Activated CD4-positive, alpha-beta T cell treated with anti-CD3 and anti-CD28 coated beads, Interleukin-2, Interleukin-6, amounts not matched to agents 100 ng/mL and 50 ng/mL, durations not matched to agents 16 hours and 8 hours (primary cell): ENCODE results near the gene PEX12.
"Not testable (repeated sequence)": the region's sequence is repeated elsewhere in the genome, so short reads cannot be mapped to it uniquely, and the experiment has no call there.

Experiments
- DNase-seq: peaks from one replicate; pipeline ENCODE4 v3.0.0-alpha.2; 2020

The PEX12 gene

DNA sequence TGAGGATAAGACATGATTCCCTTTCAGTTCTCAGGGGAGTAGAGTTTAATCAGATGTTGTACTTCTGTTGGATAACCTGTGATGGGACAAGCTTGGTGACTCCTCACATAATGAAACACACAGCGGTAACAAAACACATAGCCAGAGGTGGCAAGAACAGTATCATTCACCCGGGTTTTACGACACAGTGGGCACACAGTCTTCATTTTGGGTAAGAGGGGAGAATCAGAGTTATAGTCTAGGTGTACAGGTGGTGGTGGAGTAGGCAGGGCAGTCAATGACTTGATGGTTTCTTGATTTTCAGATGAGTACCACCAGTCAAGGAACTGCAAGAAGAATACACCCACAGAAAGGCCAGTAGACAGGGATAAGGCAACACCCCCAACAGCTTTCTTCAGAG is 2.6 kb downstream of the PEX12 start:
- DNase-seq = no peak

DNA sequence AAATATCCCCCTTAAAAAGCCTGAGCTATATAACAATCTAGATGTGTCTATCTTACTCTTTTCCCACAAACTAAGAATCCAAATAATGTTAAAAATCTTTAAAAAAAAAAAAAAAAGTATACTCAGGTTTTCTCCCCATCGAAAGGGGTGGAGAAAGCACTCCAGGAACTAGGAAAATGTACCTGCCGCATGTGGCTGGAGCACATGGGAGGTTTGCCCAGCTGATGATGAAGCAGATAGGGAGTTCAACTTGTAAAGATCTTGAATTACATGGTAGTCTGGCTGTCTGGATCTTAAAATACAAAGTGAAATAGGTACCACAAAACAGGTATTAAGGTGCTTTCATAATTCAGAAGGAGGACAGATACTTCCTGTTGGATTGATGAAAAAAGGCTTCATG is 9.0 kb downstream of the PEX12 start:
- no peak for DNase-seq

DNA sequence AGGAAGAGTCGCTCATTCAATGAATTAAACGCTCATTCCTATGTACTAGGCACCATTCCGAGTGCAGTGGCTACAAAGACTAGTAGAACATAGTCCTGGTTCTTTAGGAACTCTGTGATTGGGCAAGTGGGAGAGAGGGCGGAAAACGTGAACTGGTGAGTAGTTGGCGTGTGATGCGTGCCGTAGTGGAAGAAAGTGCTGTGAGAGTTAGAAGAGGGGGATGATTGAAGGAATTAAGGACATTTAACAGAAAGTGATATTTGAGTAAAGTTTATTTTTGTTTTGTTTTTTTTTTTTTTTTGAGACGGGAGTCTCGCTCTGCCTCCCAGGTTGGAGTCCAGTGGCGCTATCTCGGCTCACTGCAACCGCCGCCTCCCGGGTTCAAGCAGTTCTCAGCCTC is 9.8 kb downstream of the PEX12 start:
- peak; percentile 58 for DNase-seq

DNA sequence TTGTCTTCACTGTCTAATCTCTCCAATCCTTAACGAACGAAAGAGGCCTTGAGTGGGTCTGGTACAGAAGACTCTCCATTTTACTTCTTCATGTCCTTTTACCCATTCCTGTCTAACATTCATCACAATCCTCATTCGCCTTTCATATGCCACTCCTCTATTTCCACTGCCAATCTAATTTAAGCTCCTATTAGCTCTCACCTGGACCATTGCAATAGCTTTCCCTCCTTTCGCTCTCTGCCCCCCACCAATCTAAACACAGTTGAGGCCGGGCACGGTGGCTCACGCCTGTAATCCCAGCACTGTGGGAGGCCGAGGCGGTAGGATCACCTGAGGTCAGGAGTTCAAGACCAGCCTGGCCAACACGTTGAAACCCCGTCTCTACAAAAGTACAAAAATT is 11.4 kb downstream of the PEX12 start:
- no peak for DNase-seq

DNA sequence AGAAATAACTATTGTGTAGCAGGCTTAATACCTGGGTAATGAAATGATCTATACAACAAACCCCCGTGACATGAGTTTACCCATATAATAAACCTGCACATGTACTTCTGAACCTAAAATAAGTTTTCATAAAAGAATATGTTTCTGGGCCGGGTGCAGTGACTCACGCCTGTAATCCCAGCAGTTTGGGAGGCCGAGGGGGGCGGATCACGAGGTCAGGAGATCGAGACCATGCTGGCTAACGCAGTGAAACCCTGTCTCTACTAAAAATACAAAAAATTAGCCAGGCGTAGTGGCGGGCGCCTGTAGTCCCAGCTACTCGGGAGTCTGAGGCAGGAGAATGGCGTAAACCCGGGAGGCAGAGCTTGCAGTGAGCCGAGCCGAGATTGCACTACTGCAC is 15.2 kb downstream of the PEX12 start:
- DNase-seq = not testable (repeated sequence)

DNA sequence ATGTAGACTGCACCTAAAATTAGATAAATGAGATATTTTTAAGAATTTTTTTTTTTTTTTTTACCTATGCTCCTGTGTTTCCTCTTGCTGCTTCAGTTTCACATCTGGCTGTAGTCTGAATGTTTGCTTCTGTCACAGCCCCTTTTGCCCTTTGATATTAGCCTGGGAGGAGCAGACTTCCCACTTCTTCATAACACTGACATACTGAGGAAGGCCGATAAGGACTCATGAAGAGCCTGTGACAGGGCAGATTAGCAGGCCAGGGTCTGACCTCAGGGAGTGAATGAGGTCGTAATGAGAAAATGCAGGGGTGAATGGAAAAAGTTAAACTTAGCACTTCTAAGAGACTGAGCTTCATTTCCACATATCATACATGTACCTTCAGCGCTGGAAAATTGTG is 17.7 kb downstream of the PEX12 start, which contains the start of gene SLFN14:
TSS of gene SLFN14 (minus strand) at position 117 of the 400 bp plus-strand sequence. CDS start 2,757 bp downstream, outside the sequence.
- DNase-seq = no peak

DNA sequence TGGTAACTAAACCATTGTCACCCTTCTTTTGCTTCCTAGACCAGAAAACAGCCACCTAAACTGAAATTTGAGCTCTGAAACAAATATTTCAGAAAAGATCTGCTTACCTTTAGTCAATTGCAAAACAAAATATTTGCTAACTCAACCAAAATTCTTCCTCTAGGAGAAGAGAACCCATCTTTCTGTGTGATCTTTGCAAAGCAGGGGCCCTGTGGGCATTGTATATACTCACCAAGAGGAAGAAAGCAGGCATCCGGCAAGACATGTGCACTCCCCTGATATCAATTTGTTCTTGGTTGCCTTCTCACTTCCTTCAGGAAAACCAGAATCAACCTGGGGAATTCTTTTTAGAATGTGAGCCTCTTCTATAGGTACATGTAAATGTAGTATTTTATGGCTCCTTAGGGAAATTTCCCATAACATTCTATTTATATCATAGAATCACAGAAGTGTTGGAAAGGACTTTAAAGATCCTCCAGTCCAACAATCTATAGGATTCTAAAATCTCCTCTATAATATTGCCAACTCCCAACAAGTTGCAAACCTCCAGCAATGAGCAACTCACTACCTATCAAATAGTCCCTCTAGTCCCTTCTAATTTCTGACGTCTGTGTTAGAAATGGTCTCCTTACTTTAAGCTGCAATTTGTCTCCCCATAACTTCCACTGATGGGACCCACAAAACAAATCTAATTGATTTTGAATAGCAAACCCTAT is 18.7 kb downstream of the PEX12 start:
- DNase-seq = no peak

DNA sequence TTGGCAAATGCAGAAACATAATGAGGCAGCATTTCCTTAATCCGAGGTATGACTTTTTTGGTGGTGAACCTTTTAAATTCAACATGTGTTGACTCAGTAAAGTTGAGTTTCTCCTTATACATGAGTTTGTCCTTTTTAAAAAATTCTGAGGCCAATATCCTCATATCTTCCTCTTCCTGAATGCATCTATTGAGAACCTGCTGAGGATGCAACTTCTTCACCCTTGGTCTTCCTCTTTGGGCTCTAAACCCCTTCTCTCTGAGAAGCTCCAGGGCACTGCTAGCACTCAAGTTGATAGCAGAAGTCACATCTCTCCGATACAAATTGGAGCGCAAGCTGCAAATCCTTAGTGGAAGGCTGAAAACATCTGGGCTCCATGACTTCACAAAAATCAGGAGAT is 21.0 kb downstream of the PEX12 start:
- no peak for DNase-seq

DNA sequence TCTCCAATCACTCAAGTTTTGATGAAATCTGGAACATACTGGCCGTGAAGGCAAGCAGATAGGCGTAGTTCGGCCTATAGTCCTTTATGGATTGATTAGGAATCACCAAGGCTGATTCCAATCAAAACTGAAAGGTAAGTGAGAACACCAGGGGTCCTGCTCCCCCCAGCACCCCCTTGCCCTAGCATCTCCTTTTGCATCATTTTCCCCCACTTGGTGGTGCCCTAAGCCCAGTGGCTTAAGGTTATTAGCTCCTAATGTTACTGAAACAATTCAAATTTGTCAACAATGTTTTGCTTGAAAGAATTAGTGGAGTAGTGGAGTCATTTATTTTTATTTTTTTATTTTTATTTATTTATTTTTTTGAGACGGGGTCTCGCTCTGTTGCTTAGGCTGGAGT is 22.7 kb downstream of the PEX12 start:
- DNase-seq = no peak

DNA sequence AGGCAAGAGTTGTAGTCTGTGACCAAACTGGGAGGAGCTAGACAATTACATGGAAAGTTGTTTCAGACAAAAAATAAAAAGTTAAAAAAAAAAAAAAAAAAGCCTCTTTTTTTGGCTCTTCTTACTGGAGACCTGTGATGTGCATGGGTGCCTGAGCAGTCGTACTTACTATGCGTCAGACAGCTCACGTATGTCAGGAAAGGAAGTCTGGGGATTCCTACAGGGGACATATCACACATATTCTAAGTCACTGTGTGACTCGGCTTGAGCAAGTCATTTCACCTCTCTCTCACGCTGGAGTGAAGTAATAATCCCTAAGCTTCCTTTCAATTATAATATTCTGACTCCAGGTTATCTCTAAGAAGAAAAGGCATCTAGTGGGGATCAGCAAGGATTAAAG is 23.7 kb downstream of the PEX12 start:
- peak; percentile 19 for DNase-seq

DNA sequence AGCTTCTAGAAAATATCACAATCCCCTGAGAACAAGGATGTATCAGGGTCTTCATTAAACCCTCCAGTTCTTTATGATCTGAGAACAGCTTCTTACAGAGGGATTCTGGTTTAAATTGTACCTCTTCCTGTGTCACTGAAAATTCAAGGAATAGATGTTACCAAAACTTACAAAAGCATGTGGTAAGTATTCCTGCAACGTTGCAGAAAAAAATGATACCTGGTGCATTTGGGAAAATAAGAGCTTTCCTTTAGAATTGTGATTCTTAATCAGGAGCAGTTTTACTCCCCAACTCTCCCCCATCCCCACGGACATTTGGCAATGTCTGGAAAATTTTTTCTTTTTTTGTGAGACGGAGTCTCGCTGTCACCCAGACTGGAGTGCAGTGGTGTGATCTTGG is 25.1 kb downstream of the PEX12 start:
- no peak for DNase-seq

DNA sequence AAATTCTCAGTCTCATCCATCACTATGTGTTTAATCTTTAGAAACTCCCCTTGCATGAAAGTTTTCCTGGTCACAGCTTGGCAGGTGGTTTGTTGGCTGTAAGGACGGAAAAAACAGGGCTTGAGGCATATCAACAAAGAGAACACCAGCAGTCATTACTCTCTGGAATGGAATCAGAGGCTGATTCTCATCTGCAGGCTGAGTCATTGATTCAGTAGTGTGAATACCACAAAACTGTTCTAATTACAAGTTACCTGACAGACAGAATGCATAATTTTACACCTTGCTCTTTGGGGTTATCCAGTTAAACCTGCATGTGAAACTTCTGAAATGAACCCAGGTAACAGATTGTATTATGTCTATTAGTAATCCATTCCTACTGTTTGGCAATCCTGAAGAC is 29.4 kb downstream of the PEX12 start:
- peak; percentile 12 for DNase-seq

DNA sequence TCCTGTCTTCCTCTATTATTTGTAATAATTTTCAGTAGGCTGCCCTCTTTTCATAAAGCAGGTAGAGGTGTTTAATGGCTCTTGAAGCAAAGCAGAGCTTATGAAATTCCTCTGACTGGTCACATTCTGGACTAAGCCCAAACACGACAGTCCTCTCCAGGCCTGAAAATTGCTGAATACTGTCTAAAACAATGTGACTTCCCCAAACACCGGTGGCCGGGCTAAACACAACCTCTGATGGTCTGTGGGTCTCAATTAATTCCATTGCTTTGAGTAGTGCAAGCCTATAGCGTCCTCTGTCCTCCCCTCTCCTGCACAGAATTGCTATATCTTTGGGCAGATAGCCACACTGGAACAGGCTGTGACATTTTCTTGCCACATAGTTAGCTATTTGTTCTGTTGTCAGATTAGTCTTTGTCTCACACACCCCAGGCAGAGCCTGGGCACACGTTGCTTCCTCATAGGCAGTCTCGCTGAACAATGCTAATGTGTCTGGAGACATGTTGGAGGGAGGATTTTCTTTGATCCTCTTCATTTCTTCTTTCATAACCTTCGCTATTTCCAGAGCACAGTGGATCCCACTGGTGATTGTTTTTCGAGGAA is 30.1 kb downstream of the PEX12 start:
- no peak for DNase-seq

DNA sequence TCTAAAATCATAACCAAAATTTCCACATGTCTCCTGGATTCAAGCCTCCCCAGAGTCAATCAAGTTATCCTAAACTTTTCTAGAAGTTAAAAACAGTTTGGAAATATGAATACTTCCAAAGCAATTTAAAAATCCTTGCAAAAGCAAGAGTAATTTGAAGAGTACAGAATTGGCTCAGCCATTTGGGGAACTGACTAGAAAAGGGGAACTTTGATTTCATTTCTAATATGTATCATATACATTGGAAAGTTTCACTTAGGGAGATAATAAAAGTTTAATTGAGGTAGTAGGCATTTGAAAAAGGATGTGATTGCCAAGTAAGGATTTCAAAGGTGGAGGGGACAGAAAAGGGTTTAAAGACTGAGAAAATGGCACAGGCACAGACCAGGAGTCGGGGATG is 31.9 kb downstream of the PEX12 start:
- no peak for DNase-seq

DNA sequence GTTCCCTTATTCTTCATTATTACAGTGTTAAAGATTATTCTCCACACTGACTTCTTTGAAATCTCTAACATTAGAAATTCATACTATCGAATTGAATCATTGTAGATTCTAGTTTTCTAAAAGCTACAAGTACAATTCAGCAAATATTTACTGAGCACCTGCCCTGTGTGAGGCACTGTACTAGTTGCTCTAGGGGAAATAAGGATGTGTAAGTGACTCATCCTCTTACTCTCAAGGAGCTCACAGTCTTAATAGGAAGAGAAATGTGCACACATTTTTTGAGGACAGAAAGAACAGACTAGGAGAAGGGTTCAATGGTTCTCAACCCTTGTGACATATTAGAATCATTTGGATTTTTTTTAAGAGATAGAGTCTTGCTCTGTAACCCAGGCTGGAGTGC is 33.2 kb downstream of the PEX12 start:
- no peak for DNase-seq

DNA sequence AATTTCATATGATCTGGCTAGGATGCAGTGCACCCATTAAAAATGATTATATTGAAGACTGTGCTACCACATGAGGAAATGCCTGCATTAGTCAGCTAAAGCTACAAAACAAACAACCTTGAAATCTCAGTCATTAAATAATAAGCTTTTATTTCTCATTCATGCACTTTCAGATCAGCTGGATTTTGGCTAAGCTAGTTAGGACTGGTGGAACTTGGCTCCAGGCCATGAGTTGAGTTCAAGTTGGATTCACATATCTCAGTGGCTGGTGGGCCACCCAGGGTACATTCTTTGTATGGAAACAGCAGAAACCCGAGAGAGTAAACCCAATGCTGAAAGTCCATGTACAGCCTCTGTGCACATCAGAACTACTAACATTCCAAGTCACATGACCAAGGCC is 34.5 kb downstream of the PEX12 start:
- no peak for DNase-seq

DNA sequence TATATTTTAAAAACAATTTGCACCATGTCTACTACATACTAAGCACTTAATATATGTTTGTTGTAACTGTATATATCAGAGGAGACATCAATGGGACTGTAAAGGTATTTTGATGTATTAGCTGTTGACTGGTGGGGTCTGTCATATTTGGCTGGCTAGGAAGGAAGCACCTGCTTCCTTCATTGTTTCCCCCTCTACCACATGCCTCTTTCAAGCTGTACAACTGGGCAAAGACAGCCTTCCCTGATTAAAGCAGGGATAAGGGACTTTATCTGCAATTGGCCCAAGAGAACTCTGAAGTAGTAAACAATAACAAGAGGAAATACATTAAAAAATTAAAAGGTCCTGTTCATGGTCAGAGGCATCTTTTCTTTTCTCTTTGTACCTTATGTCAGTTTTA is 35.4 kb downstream of the PEX12 start:
- no peak for DNase-seq

DNA sequence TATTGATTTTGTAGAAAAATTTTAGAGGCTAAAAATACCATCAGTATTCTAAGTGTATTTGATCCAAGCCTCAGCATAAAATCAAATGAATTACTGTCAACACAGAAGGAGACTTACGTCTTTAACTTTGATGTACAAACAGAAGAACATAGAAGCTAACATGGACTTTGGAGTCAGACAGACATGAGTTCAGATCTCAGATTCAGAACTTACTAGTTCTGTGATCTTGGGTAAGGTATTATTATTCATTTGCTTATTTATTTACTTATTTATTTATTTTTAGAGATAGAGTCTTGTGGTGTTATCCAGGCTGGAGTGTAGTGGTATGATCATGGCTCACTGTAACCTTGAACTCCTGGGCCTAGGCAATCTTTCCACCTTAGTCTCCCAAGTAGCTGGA is 36.9 kb downstream of the PEX12 start:
- DNase-seq = no peak

DNA sequence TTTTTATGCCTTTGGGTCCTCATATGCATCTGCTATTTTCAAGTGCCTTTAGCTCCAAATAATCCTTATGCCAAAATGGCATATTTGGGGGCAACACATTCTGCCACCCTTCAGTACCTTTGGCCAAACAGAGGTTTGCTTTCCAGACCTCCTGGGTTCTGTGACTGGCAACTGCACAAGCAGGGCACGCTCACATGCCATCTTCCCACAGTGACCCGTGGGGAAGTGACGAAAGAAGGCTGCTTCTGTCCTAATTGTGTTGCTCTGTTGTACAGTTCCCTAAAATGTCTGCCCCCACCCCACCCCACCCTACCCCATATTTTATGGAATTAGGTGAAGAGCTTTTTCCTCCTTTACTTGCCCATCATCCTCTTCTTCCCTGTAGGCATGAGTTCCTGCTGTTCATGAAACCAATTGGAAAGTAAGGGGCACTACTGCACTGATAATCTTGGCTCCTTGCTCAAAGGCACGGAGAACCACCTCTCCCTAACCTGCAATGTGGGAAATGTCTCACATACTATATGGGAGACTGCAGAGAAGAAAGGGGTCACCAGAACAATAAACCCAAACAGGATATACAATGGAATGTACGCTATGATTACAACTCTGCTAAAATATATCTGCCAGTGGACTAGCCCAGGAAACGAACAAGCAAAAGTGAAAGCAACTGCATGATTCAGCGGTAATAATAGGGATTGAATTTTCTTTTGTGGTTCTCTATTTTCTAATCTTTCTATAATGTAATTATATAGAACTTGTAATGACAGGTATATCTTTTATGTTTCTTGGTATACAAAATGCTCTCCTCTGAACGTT is 37.6 kb downstream of the PEX12 start:
- DNase-seq = peak; percentile 79

DNA sequence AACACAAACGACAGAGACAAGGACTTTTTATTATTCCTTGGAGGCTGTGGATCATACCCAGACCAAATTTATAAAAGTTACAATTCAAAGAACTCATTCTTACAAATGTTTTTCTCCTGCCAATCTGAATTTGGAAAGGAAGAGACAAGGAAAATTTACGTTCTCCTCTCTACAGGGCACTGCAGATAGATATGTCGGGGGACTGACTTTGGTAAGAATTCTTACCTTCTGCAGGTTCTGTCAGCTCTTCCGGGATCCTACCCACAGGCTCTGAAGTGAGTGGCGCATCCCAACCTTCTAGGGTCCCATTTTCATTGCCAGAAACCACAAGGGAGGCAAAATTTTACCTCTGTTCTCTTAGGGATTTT is 38.7 kb downstream of the PEX12 start:
- DNase-seq = peak; percentile 21

DNA sequence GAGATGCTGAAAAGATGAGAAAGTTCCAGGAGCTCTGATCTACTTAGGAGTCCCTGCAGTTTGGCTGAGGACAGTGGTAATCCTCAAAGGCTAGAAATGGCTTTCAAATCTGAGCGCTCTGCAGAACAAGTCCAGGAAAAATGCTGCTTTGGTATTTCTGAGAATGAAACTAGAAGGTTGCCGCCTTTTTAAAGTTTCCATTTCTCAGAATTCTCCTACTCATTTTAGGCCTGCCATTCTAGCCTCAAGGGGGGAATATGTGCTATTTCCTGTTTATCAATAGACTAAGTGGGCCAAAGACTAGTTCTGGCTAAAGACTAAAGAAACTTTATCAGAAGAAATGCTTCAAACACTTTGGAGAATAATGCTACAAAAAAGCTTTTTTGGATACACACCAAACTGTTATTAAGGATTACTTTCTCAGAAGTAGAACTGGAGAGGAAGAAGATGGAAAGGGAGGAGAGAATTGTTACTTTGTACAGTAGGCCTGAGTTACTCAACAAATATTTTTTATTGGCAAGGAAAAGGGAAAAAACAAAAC is 40.7 kb downstream of the PEX12 start, which contains the start of gene SLFN12L:
TSS of gene SLFN12L (minus strand) at position 78 of the 541 bp plus-strand sequence. CDS start 15,314 bp downstream, outside the sequence.
- peak; percentile 91 for DNase-seq

DNA sequence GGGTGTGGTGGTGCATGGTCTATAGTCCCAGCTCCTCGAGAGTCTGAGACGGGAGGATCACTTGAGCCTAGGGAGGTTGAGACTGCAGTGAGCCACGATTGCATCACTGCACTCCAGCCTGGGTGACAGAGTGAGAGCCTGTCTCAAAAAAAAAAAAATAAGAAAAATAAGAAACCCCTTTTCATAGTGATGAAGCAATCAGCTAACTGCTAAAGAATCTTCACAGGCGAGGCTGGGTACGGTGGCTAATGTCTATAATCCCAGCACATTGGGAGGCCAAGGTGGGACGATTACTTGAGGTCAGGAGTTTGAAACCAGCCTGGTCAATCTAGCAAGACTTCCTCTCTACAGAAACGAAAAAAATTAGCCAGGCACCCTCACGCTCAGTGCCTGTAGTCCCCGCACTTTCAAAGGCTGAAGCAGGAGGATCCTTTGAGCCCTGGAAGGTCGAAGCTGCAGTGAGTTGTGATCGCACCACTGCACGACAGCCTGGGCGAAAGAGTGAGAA is 41.7 kb downstream of the PEX12 start:
- peak; percentile 50 for DNase-seq

DNA sequence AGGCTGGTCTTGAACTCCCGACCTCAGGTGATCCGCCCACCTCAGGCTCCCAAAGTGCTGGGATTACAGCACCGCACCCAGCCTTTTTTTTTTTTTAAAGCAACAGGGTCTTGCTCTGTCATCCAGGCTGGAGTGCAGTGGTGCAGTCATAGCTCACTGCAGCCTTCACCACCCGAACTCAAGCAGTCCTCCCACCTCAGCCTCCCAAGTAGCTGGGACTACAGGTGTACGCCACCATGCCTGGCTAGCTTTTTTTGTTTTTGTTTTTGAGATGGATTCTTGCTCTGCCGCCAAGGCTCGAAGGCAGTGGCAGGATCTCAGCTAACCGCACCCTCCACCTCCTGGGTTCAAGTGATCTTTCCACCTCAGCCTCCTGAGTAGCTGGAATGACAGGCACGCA is 43.0 kb downstream of the PEX12 start:
- peak; percentile 16 for DNase-seq
